ENCODE results near the gene CPNE8.

Gene CPNE8

DNA sequence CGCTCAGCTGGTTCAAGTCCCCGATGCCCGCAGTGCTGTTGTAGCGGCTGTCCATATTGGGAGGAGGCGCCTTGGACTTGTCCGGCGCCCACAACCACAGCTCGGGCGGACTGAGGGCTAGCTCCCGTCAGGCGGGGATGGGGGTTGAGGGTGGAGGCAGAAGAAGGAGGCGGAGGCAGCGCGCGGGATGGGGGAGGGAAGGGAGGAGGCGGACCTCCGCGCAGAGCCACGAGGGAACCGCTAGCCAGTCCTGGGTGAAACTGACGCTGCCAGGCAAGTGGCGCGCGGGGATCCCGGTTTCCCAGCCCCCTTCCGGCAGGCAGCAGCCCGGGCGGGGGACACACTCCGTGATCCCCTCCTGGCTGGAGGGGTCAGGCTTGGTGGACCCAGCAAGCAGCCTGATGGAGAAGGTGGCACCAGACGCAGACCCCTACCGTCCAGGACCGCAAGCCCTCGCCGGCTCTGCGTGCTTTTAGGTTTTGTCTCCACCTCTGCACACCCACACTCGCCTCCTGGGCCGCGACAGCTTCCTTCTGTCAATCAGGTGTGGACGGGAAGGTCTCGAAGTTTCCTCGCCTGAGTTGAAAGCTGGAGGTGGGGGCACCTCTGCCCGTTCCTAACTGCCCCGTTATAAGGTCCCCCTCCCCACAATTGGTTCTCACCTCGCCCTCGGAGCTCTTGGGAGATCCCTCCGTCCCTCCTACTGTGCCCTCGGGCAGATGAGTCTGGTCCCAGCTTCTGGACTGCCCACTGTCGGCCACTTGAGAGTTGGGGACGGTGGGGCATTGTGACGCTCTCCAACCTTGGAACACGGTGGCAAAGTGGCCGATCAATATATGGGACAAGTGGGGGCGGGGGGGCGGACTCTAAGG is at the start of gene CPNE8:
Gene CPNE8, minus strand, starts transcription at position 112 of the 872 bp plus-strand sequence. Its CDS starts 57 bp downstream, at position 55.
- no peak for FAIRE-seq

GRCh38 chr12:38954238-38954873 is 49.0 kb upstream of the CPNE8 start:
- FAIRE-seq: no peak

DNA sequence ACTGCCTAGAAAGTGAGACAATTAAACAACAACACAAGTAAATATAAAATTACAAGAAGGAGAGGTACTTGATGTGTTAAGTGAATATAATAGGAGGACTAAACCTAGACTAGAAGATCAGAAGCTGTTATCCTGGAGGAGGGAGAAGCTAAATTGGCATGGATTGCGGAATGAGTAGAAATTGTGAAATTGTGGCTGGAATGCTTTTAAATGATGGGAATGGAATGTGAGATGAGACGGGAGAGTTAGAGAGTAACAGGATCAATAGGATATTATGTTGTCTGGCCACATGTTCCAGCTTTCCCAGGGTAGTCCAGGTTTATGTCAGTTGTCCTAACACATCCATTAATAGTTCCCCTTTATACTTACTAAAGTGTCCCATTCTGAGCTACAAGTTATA is 44.0 kb upstream of the CPNE8 start:
- no peak for FAIRE-seq

- FAIRE-seq: no peak
Measured at GRCh38 chr12:38934686-38935085, 29.3 kb upstream of the CPNE8 start.

DNA sequence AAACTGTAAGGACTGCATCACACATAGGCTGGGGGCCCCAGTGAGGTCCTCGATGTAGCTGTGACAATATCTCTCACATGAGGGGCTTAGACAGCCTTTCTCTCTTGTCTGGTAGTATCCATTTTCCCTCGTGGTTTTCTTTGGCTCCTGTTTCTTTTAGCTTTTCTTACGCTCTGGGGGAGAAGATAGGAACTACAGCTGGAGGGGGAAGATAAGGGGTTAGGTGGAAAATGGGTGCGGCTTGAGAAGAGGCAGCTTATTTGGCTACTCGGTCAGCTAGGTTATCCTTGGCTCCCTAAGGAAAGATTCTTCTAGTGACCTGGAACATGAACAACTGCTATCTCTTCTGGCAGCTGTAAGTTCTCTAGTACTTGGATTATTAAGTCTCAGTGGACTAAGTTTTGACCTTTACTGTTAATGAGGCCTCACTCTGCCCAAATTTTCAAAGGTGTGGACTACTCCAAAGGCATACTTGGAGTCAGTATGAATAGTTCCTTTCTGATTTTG is 28.7 kb upstream of the CPNE8 start:
- FAIRE-seq: no peak

DNA sequence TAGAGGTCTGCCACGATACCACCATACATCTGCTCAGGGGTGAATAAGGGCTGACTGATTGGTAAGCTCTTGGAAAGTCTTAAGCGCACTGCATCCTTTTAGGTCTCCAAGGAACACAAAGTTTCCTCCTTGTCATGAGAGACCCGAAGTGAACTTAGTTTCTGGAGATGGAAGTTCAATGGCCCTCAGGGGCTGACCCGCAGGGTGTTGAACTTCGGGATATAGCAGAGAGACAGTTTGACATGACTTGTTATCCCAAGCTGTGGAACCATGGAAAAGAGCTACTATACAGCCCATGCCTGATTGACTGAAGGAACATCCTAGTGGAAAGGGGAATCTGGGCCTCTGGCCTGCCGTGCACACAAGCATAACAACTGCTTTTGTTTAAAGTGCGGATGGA is 26.9 kb upstream of the CPNE8 start:
- no peak for FAIRE-seq

DNA sequence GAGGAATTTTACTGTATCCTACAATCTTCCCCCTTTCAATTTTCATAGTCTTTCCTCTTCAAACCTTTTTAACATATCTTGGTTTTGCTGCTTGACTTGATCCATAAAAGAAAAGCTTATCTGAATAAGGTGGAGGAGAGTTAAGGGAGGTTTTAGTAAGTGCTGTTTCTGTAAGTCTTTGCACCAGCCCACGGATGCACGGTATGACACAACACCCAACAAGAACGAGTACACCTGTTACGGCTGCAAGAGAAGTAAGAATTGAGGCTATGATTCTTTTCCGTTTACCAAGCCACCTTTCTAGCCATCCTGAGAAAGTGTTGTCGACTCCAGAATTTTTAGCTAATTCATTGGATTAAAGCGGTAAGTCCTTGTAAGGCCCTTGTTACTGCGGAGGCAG is 26.1 kb upstream of the CPNE8 start:
- FAIRE-seq: no peak

GRCh38 chr12:38930990-38931389 is 25.6 kb upstream of the CPNE8 start:
- no peak for FAIRE-seq

DNA sequence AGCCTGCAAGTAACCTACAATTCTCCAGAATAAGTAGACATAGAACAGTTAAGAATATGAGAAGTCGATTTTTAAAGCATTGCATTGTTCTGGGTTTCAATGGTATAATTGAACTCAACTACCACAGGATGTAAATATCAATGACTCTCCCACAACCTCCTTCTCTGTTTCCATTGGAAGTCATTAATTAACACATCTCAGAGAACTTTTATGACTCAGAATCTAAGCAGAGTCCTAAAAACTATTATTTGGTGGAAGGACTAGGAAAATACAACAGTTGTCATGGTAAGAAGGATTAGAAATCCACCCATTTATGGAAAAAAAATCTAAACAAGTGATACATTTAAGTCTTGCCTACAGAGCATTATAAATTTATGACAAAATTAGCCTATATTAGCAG is 21.1 kb upstream of the CPNE8 start:
- FAIRE-seq: no peak

GRCh38 chr12:38921025-38921677 is 15.8 kb upstream of the CPNE8 start:
- peak; percentile 37 for FAIRE-seq

GRCh38 chr12:38919191-38919590 is 13.8 kb upstream of the CPNE8 start:
- no peak for FAIRE-seq

DNA sequence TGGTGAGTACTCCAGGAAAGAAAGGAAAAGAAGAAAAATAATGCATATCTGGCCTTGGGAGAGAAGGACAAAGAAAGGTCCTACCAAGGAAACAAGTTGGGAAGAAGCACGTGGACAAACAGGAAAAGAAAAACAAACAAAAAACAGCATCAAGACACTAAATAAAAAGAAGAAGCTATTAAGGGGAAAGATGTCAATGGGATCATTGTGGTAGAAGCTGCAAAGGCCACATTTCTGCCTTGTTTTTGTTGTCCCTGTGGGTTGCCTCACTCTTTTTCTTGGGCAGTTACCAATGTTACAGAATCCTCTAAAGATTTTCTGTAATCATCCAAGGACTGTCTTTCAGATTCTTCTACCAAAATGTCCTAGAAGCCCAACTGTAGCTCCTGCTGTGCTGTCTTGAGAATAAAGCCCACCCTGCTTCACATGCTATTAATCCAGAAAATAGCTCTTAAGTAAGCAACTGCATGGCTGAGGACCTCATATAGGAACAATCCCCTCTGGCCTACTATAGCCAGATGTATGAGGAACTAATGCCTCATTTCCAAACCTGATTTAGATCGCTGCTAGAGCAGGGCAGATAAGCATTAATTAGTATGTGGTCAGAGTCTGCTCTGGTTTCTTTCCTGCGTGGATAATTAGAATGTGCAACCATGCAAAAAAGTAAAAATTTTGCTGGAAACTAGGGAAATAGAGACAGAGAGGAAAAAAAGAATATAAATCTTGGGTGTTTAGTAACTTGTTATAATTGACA is 10.2 kb upstream of the CPNE8 start:
- FAIRE-seq: no peak

GRCh38 chr12:38912116-38912515 is 6.7 kb upstream of the CPNE8 start:
- FAIRE-seq: no peak

- FAIRE-seq: no peak
Measured at GRCh38 chr12:38911611-38912010, 6.2 kb upstream of the CPNE8 start.

DNA sequence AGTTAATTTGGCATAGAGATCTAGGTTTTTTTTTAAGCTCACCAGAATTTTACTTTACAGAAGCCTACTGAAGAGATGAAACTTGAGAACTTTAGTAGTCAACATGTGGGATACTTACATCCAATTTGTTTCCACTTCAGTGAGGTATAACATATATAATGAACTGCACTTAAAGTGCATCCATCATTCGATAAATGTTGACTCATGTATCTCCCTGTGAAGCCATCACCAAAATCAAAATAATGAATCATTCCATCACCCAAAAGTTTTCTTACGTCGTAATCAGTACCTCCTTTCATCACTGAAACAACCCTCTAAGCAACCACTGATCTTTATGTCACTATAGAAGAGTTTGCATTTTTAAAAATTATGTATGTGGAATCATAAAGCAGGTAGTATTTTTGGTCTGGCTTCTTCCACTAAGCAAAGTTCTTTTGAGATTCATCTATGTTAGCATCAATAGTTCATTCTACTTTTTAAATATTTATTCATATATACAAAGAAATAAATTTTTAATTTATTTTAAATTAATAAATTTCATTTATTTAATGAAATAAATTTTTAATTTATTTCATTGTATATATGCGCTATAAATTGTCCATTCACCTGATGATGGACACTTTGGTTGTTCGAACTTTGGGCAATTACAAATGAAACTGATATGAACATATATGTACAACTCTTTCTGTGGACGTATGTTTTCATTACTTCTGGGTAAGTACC is 2.0 kb upstream of the CPNE8 start:
- FAIRE-seq: peak; percentile 87

DNA sequence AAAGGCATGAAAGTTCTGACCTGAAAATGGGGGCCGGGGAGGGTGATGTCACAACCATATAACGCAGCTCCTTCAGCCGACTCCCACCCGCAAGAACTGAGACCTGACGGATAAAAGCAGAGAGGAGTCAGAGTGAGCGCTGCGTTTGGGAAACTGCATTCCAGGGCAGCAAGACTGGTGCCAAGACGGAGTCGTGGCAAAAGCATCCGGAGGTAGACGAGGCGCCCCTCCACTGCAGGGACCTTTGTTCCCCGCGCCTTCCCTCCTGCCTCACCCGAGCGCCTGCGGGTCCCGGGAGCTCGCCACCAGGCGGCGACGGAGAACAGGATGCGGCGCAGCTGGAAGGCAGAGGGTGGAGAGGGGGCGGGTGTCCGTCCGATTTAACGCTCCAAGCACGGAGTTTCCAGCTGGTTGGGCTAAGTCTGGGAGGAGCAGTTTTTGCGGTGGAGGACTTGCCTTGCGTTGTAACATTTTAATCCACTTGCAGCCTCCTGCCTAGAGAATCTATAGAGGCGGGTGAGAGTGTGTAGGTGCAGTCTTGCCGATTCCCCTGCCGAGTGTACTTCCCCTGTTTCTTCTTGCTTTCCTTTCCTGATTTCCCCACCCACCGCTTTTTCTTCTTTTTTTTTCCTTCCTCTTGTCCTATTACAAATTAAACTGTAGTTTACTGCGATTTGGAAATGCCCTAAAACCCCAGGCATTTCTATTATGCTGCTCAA is 1.2 kb upstream of the CPNE8 start:
- FAIRE-seq: peak; percentile 18

DNA sequence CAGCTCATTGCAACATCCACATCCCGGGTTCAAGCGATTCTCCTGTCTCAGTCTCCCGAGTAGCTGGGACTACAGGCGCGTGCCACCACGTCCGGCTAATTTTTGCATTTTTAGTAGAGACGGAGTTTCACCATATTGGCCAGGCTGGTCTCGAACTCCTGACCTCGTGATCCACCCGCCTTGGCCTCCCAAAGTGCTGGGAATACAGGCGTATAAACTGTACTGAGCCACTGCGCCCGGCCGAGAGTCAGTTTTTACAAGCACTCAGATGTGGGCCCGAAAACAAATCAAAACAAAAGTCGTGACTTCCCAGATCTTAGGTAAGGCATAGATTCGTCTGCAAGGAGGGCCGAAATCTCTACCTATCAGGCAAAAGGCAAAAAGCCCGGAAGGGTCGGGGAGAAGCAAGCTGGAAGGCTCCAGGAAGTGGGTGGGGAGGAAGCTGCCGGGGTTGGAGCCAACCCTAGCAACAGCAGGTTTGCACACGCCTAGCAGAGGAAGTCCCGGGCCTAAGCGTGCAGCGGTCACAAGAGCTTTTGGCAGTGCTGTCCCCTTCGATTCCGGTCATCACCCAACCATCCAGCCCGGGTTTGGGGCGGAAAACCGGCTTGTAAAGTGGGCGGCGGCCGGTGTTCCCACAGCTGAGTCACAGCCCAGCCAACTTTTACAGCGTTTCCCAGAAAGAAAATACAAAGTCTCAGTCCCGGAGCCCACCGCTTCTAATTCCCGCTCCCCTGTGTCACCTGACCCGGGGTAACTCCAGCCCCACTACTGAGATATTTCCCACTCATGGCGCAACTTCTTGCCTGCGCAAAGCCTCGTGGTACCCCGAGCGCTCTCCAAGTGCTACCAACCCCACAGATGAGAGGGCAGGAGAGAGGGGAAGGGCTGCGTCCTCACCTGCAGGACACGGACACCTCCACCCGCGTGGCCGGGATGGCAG is 583 bp downstream of the CPNE8 start:
- no peak for FAIRE-seq

DNA sequence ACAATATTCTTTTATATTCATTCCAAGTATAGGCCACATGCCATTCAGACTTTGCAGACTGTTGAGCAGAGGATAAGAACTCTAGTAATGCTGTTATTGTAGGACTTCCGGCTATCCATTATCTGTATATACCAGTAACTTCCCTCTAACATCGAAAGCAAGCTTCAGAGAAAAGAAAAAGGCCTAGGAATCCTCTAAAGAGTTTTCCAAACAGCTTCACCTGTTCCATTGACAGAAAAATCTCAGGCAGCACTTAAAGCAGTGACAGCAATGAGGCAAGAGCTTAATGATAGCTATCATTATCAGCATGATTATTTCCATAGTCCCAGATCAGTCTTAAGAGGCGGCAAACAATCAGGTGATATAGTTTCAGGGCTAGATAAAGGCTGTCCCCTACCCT is 1.8 kb downstream of the CPNE8 start:
- no peak for FAIRE-seq

- FAIRE-seq: no peak
Measured at GRCh38 chr12:38898001-38898684, 7.2 kb downstream of the CPNE8 start.

- FAIRE-seq: no peak
Measured at GRCh38 chr12:38895446-38895845, 9.9 kb downstream of the CPNE8 start.
